ENCODE measurements around the gene VASN.

Gene VASN

GRCh38 chr16:4388271-4389021 is 16.8 kb downstream of the VASN start:
- no peak overlapping the region for H2BK5ac ChIP-seq (ENCODE audit: low read depth, low read length, poor library complexity, severe bottlenecking)
- peaks cover 10% of the 10 kb centered on the region for H3K79me1 ChIP-seq (replicated peaks; ENCODE audit: low read length, poor library complexity, severe bottlenecking)
- peak overlapping the region; percentile 43 for H3K9ac ChIP-seq (ENCODE audit: low read length)
- H3K4me1 ChIP-seq (ENCODE audit: control insufficient read depth, insufficient read depth, low read depth, low read length): peaks cover 77% of the 10 kb centered on the region
- H2BK12ac ChIP-seq (ENCODE audit: low read length in 2 of 2): peak overlapping the region; percentile 80 to 93
- H3K14ac ChIP-seq (ENCODE audit: low read length in 2 of 2): peak overlapping the region in 1 of 2 experiments; percentile 84
- no peak overlapping the region for H3K27ac ChIP-seq (ENCODE audit: low read length, poor library complexity, severe bottlenecking)
- H2BK120ac ChIP-seq (ENCODE audit: low read depth, low read length): peak overlapping the region; percentile 69
- no peak overlapping the region for H3K4me3 ChIP-seq (ENCODE audit: insufficient read depth in 1 of 2, low read depth in 1 of 2, low read length in 2 of 2)
- peak overlapping the region; percentile 74 for H2BK15ac ChIP-seq (ENCODE audit: low read depth, poor library complexity, severe bottlenecking)
- WGBS: 61% methylated on average over 19 of the region's 19 CpGs
- H2AK5ac ChIP-seq (ENCODE audit: low read length, severe bottlenecking): peak overlapping the region; percentile 86
- peaks cover 15 to 50% of the 10 kb centered on the region in 2 experiments for H3K36me3 ChIP-seq (ENCODE audit: control insufficient read depth in 1 of 2, insufficient read depth in 2 of 2, low read depth in 1 of 2, low read length in 2 of 2)
- H3K9me3 ChIP-seq (ENCODE audit: control insufficient read depth, low read length): no peaks in the 10 kb centered on the region
- H2AFZ ChIP-seq (ENCODE audit: low read depth, low read length): no peak overlapping the region
- H3K23ac ChIP-seq (ENCODE audit: low read length in 2 of 2): no peak overlapping the region
- peak overlapping the region; percentile 69 for H4K8ac ChIP-seq (ENCODE audit: low read length)
- no peaks in the 10 kb centered on the region for H3K27me3 ChIP-seq (ENCODE audit: control insufficient read depth in 1 of 2, insufficient read depth in 1 of 2, low read length in 2 of 2)
- peak overlapping the region; percentile 38 to 73 for H3K4ac ChIP-seq (ENCODE audit: low read depth in 1 of 2, low read length in 2 of 2)
- H4K91ac ChIP-seq (ENCODE audit: low read length): peak overlapping the region; percentile 85
- DNase-seq: no peak
- peak overlapping the region; percentile 65 to 93 for H3K18ac ChIP-seq (ENCODE audit: low read depth in 1 of 2, low read length in 2 of 2)
- H3K4me2 ChIP-seq (ENCODE audit: low read length, poor library complexity, severe bottlenecking): no peak overlapping the region

GRCh38 chr16:4389051-4389955 is 17.7 kb downstream of the VASN start:
- no peak overlapping the region for H2AFZ ChIP-seq (ENCODE audit: low read depth, low read length)
- peaks cover 6 to 46% of the 10 kb centered on the region in 2 experiments for H3K36me3 ChIP-seq (ENCODE audit: control insufficient read depth in 1 of 2, insufficient read depth in 2 of 2, low read depth in 1 of 2, low read length in 2 of 2)
- DNase-seq: no peak
- H4K91ac ChIP-seq (ENCODE audit: low read length): peak overlapping the region; percentile 85
- no peak overlapping the region for H3K23ac ChIP-seq (ENCODE audit: low read length in 2 of 2)
- H2BK120ac ChIP-seq (ENCODE audit: low read depth, low read length): peak overlapping the region; percentile 9
- H3K4me2 ChIP-seq (ENCODE audit: low read length, poor library complexity, severe bottlenecking): no peak overlapping the region
- peak overlapping the region; percentile 23 to 93 for H2BK12ac ChIP-seq (ENCODE audit: low read length in 2 of 2)
- no peak overlapping the region for H2BK5ac ChIP-seq (ENCODE audit: low read depth, low read length, poor library complexity, severe bottlenecking)
- H3K9me3 ChIP-seq (ENCODE audit: control insufficient read depth, low read length): no peaks in the 10 kb centered on the region
- peak overlapping the region; percentile 22 for H3K9ac ChIP-seq (ENCODE audit: low read length)
- peak overlapping the region; percentile 86 for H2AK5ac ChIP-seq (ENCODE audit: low read length, severe bottlenecking)
- peak overlapping the region; percentile 66 for H4K8ac ChIP-seq (ENCODE audit: low read length)
- peaks cover 70% of the 10 kb centered on the region for H3K4me1 ChIP-seq (ENCODE audit: control insufficient read depth, insufficient read depth, low read depth, low read length)
- H3K27ac ChIP-seq (ENCODE audit: low read length, poor library complexity, severe bottlenecking): no peak overlapping the region
- H3K14ac ChIP-seq (ENCODE audit: low read length in 2 of 2): peak overlapping the region in 1 of 2 experiments; percentile 84
- no peaks in the 10 kb centered on the region for H3K27me3 ChIP-seq (ENCODE audit: control insufficient read depth in 1 of 2, insufficient read depth in 1 of 2, low read length in 2 of 2)
- peaks cover 3% of the 10 kb centered on the region for H3K79me1 ChIP-seq (replicated peaks; ENCODE audit: low read length, poor library complexity, severe bottlenecking)
- peak overlapping the region; percentile 44 for H2BK15ac ChIP-seq (ENCODE audit: low read depth, poor library complexity, severe bottlenecking)
- WGBS: 43% methylated on average over 27 of the region's 27 CpGs
- peak overlapping the region; percentile 64 to 93 for H3K18ac ChIP-seq (ENCODE audit: low read depth in 1 of 2, low read length in 2 of 2)
- no peak overlapping the region for H3K4me3 ChIP-seq (ENCODE audit: insufficient read depth in 1 of 2, low read depth in 1 of 2, low read length in 2 of 2)
- peak overlapping the region; percentile 73 to 78 for H3K4ac ChIP-seq (ENCODE audit: low read depth in 1 of 2, low read length in 2 of 2)

- Histone ChIP-seq H3K18ac (ENCODE audit: low read depth in 1 of 2, low read length in 2 of 2) (no peak overlapping the region), H3K4me1 (ENCODE audit: control insufficient read depth, insufficient read depth, low read depth, low read length) (peaks cover 63% of the 10 kb centered on the region), H3K27ac (ENCODE audit: low read length, poor library complexity, severe bottlenecking) (no peak overlapping the region), H2AK5ac (ENCODE audit: low read length, severe bottlenecking) (peak overlapping the region; percentile 47), H3K4me2 (ENCODE audit: low read length, poor library complexity, severe bottlenecking) (no peak overlapping the region), H3K36me3 (ENCODE audit: control insufficient read depth in 1 of 2, insufficient read depth in 2 of 2, low read depth in 1 of 2, low read length in 2 of 2) (peaks cover 11 to 47% of the 10 kb centered on the region in 2 experiments), H4K8ac (ENCODE audit: low read length) (no peak overlapping the region), H2BK5ac (ENCODE audit: low read depth, low read length, poor library complexity, severe bottlenecking) (no peak overlapping the region), H3K9ac (ENCODE audit: low read length) (no peak overlapping the region), H2BK15ac (ENCODE audit: low read depth, poor library complexity, severe bottlenecking) (no peak overlapping the region), H3K4me3 (ENCODE audit: insufficient read depth in 1 of 2, low read depth in 1 of 2, low read length in 2 of 2) (no peak overlapping the region), H3K4ac (ENCODE audit: low read depth in 1 of 2, low read length in 2 of 2) (no peak overlapping the region), H2BK12ac (ENCODE audit: low read length in 2 of 2) (no peak overlapping the region), H2BK120ac (ENCODE audit: low read depth, low read length) (no peak overlapping the region), H2AFZ (ENCODE audit: low read depth, low read length) (no peak overlapping the region), H3K9me3 (ENCODE audit: control insufficient read depth, low read length) (no peaks in the 10 kb centered on the region), H3K27me3 (ENCODE audit: control insufficient read depth in 1 of 2, insufficient read depth in 1 of 2, low read length in 2 of 2) (no peaks in the 10 kb centered on the region), H3K79me1 (replicated peaks; ENCODE audit: low read length, poor library complexity, severe bottlenecking) (peaks cover 2% of the 10 kb centered on the region), H4K91ac (ENCODE audit: low read length) (no peak overlapping the region), H3K14ac (ENCODE audit: low read length in 2 of 2) (no peak overlapping the region), H3K23ac (ENCODE audit: low read length in 2 of 2) (no peak overlapping the region)
- no peak for DNase-seq
- 84% methylated on average over 18 of the region's 18 CpGs for WGBS
Measured at GRCh38 chr16:4390266-4391260, 18.9 kb downstream of the VASN start.
